ENCODE data around the gene MRPL53. TPM values are rescaled to one million over a fixed set of nuclear protein-coding genes. Genes with fewer than 3 reads are reported as not detected.
A peak's percentile ranks its signal among the peaks of the same experiment; 100 is the strongest.

MRPL53 gene
- total and polyA plus RNA-seq, 2 of the 13 experiments (the other 11 are each of a cell fraction or from before 2014, with no cell fraction given): 34.3 to 51.9 TPM

GRCh38 chr2:74472086-74472944 lies at the start of gene MRPL53 (continued):
- TF ChIP-seq TFDP2 (CRISPR knock-in tag; IDR thresholded peaks at IDR 0.05) (no peak; the same call in none of the 2 replicates), MLLT10 (CRISPR knock-in tag; IDR thresholded peaks at IDR 0.05) (no peak), IKZF1 (IDR thresholded peaks at IDR 0.05) (no peak), TRAFD1 (CRISPR knock-in tag; IDR thresholded peaks at IDR 0.05; ENCODE audit: borderline replicate concordance) (peak; percentile 78), PCBP1 (IDR thresholded peaks at IDR 0.05; ENCODE audit: borderline replicate concordance, low read depth, low read length) (peak; percentile 97), SP140L (CRISPR knock-in tag; IDR thresholded peaks at IDR 0.05; ENCODE audit: borderline replicate concordance) (no peak), POLR2AphosphoS2 (IDR thresholded peaks at IDR 0.05; ENCODE audit: low read depth, low read length) (peak; percentile 88; the same call in 1 of the 2 replicates), MBNL3 (CRISPR knock-in tag; conservative IDR thresholded peaks at IDR 0.05) (no peak), ZNF720 (CRISPR knock-in tag; IDR thresholded peaks at IDR 0.05) (peak; percentile 93; the same call in 1 of the 2 replicates), ZNF354B (CRISPR knock-in tag; IDR thresholded peaks at IDR 0.05) (peak; percentile 57; the same call in 1 of the 2 replicates), USF2 (IDR thresholded peaks at IDR 0.05; ENCODE audit: low read depth, low read length) (no peak), USF2 (CRISPR knock-in tag; IDR thresholded peaks at IDR 0.05; ENCODE audit: borderline replicate concordance) (no peak; the same call in 1 of the 2 replicates), U2AF2 (IDR thresholded peaks at IDR 0.05; ENCODE audit: low read depth, low read length) (no peak; the same call in 1 of the 2 replicates), HMG20A (CRISPR knock-in tag; IDR thresholded peaks at IDR 0.05; ENCODE audit: borderline replicate concordance) (no peak; the same call in 1 of the 2 replicates), ZNF33A (CRISPR knock-in tag; IDR thresholded peaks at IDR 0.05; ENCODE audit: borderline replicate concordance) (peak; percentile 83; the same call in 1 of the 2 replicates), MYC (CRISPR knock-in tag; IDR thresholded peaks at IDR 0.05; ENCODE audit: borderline replicate concordance) (peak; percentile 85; the same call in 1 of the 2 replicates), SNAPC2 (CRISPR knock-in tag; IDR thresholded peaks at IDR 0.05) (peak; percentile 84), ZBTB26 (CRISPR knock-in tag; IDR thresholded peaks at IDR 0.05; ENCODE audit: borderline replicate concordance) (no peak; the same call in 1 of the 2 replicates), ZNF121 (CRISPR knock-in tag; IDR thresholded peaks at IDR 0.05) (peak; percentile 41), ZNF530 (CRISPR knock-in tag; IDR thresholded peaks at IDR 0.05; ENCODE audit: low read depth) (no peak), NBN (conservative IDR thresholded peaks at IDR 0.05) (no peak)
- TF ChIP-seq, protein P1, sequence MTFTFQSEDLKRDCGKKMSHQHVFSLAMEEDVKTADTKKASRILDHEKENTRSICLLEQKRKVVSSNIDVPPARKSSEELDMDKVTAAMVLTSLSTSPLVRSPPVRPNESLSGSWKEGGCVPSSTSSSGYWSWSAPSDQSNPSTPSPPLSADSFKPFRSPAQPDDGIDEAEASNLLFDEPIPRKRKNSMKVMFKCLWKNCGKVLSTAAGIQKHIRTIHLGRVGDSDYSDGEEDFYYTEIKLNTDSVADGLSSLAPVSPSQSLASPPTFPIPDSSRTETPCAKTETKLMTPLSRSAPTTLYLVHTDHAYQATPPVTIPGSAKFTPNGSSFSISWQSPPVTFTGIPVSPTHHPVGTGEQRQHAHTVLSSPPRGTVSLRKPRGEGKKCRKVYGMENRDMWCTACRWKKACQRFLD (CRISPR knock-in tag; IDR thresholded peaks at IDR 0.05; ENCODE audit: borderline replicate concordance): peak; percentile 88

All from HepG2 (cell line).